HG03457 (cell line): ENCODE measurements around the gene ZNF879.
A peak's percentile ranks its signal among the peaks of the same experiment; 100 is the strongest.

Source experiments
- ATAC-seq: cut with Tn5 transposase; IDR thresholded peaks from one replicate; pipeline ENCODE4 v1.9.1; 2021; ENCODE audit warnings: moderate number of reproducible peaks; ENCODE audit not compliant: unreplicated experiment

ZNF879 gene

GRCh38 chr5:179006564-179006963 is 17.0 kb upstream of the ZNF879 start:
- no peak for ATAC-seq

GRCh38 chr5:179008667-179009066 is 14.9 kb upstream of the ZNF879 start:
- no peak for ATAC-seq

- no peak for ATAC-seq
Observed at GRCh38 chr5:179033004-179033580, 9.5 kb downstream of the ZNF879 start.

GRCh38 chr5:179044765-179045164 is 21.2 kb downstream of the ZNF879 start:
- no peak for ATAC-seq

- no peak for ATAC-seq
Observed at GRCh38 chr5:179051784-179052183, 28.2 kb downstream of the ZNF879 start.

- ATAC-seq: no peak
Observed at GRCh38 chr5:179054036-179054785, 30.6 kb downstream of the ZNF879 start.

- ATAC-seq: no peak
Observed at GRCh38 chr5:179054876-179055275, 31.3 kb downstream of the ZNF879 start.

- ATAC-seq: no peak
Observed at GRCh38 chr5:179055436-179055835, 31.8 kb downstream of the ZNF879 start.

GRCh38 chr5:179055841-179056240 is 32.2 kb downstream of the ZNF879 start:
- no peak for ATAC-seq

- peak; percentile 69 for ATAC-seq
Observed at GRCh38 chr5:179060116-179061008, 36.8 kb downstream of the ZNF879 start, which contains the start of gene ZNF354C. TSS of gene ZNF354C (plus strand) at chr5:179060373. CDS start at chr5:179062069, 1,696 bp downstream.

- no peak for ATAC-seq
Observed at GRCh38 chr5:179061025-179061424, 37.4 kb downstream of the ZNF879 start.

GRCh38 chr5:179065703-179066102 is 42.1 kb downstream of the ZNF879 start:
- no peak for ATAC-seq

GRCh38 chr5:179079165-179079987 is 55.8 kb downstream of the ZNF879 start:
- no peak for ATAC-seq

GRCh38 chr5:179080724-179081123 is 57.1 kb downstream of the ZNF879 start:
- no peak for ATAC-seq
